ENCODE measurements around the gene CACNA2D3.

Gene CACNA2D3

GRCh38 chr3:54476891-54477290 lies 354.5 kb downstream of the CACNA2D3 start:
- H2AFZ ChIP-seq = no peak overlapping the region
- H3K4me3 ChIP-seq (ENCODE audit: low read depth, low read length) = no peak overlapping the region
- TF ChIP-seq, protein P1, sequence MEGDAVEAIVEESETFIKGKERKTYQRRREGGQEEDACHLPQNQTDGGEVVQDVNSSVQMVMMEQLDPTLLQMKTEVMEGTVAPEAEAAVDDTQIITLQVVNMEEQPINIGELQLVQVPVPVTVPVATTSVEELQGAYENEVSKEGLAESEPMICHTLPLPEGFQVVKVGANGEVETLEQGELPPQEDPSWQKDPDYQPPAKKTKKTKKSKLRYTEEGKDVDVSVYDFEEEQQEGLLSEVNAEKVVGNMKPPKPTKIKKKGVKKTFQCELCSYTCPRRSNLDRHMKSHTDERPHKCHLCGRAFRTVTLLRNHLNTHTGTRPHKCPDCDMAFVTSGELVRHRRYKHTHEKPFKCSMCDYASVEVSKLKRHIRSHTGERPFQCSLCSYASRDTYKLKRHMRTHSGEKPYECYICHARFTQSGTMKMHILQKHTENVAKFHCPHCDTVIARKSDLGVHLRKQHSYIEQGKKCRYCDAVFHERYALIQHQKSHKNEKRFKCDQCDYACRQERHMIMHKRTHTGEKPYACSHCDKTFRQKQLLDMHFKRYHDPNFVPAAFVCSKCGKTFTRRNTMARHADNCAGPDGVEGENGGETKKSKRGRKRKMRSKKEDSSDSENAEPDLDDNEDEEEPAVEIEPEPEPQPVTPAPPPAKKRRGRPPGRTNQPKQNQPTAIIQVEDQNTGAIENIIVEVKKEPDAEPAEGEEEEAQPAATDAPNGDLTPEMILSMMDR (IDR thresholded peaks at IDR 0.05) = no peak
- no peaks in the 10 kb centered on the region for H3K27me3 ChIP-seq (ENCODE audit: control insufficient read depth, insufficient read depth, low read length)
- H3K9ac ChIP-seq = no peak overlapping the region
- H3K27ac ChIP-seq = no peak overlapping the region
- H3K9me3 ChIP-seq (ENCODE audit: control insufficient read depth, low read length) = no peaks in the 10 kb centered on the region
- H3K4me1 ChIP-seq = no peaks in the 10 kb centered on the region
- no peaks in the 10 kb centered on the region for H3K36me3 ChIP-seq (ENCODE audit: control insufficient read depth, insufficient read depth, low read length)
- H3K4me2 ChIP-seq (ENCODE audit: low read length) = no peak overlapping the region
- H3K79me2 ChIP-seq = no peaks in the 10 kb centered on the region

- Histone ChIP-seq H3K36me3 (ENCODE audit: control insufficient read depth, insufficient read depth, low read length) (no peaks in the 10 kb centered on the region), H3K9me3 (ENCODE audit: control insufficient read depth, low read length) (no peaks in the 10 kb centered on the region), H3K27me3 (ENCODE audit: control insufficient read depth, insufficient read depth, low read length) (no peaks in the 10 kb centered on the region), H3K9ac (no peak overlapping the region), H2AFZ (no peak overlapping the region), H3K4me2 (ENCODE audit: low read length) (no peak overlapping the region), H3K27ac (no peak overlapping the region), H3K4me1 (no peaks in the 10 kb centered on the region), H3K79me2 (no peaks in the 10 kb centered on the region), H3K4me3 (ENCODE audit: low read depth, low read length) (no peak overlapping the region)
- TF ChIP-seq, protein P1 (IDR thresholded peaks at IDR 0.05) = no peak
Measured at GRCh38 chr3:54481606-54482365, 359.4 kb downstream of the CACNA2D3 start.

- Histone ChIP-seq H3K27me3 (ENCODE audit: control insufficient read depth, insufficient read depth, low read length) (no peaks in the 10 kb centered on the region), H3K36me3 (ENCODE audit: control insufficient read depth, insufficient read depth, low read length) (no peaks in the 10 kb centered on the region), H3K9me3 (ENCODE audit: control insufficient read depth, low read length) (no peaks in the 10 kb centered on the region), H3K9ac (no peak overlapping the region), H3K4me2 (ENCODE audit: low read length) (no peak overlapping the region), H3K79me2 (no peaks in the 10 kb centered on the region), H3K4me1 (no peaks in the 10 kb centered on the region), H3K27ac (no peak overlapping the region), H3K4me3 (ENCODE audit: low read depth, low read length) (no peak overlapping the region), H2AFZ (no peak overlapping the region)
- TF ChIP-seq, protein P1 (IDR thresholded peaks at IDR 0.05) = no peak
Measured at GRCh38 chr3:54484334-54484733, 362.0 kb downstream of the CACNA2D3 start.

GRCh38 chr3:54486317-54486716 lies 364.0 kb downstream of the CACNA2D3 start:
- Histone ChIP-seq H3K27ac (no peak overlapping the region), H2AFZ (no peak overlapping the region), H3K4me3 (ENCODE audit: low read depth, low read length) (no peak overlapping the region), H3K9ac (no peak overlapping the region), H3K4me2 (ENCODE audit: low read length) (no peak overlapping the region), H3K36me3 (ENCODE audit: control insufficient read depth, insufficient read depth, low read length) (no peaks in the 10 kb centered on the region), H3K27me3 (ENCODE audit: control insufficient read depth, insufficient read depth, low read length) (no peaks in the 10 kb centered on the region), H3K79me2 (no peaks in the 10 kb centered on the region), H3K9me3 (ENCODE audit: control insufficient read depth, low read length) (no peaks in the 10 kb centered on the region), H3K4me1 (no peaks in the 10 kb centered on the region)
- TF ChIP-seq, protein P1 (IDR thresholded peaks at IDR 0.05) = no peak

DNA sequence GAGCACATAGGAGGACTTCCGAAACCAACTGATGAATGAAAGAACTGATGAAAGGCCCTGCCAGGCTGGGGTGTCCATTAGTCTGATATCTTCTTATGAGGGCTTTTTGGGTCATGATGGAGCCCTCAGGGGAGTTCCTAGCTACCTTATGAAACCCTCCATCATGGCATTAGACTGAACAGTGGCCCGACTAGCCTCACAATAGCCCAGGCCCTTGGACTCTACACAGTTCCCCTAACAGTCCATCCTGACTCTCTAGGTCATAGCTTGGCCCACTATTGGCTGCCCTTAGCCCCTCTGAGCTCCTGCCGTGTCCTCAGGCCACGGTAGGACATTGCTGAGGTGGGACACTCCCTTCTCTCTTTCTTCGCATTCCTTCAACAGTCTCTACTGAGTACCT lies 365.9 kb downstream of the CACNA2D3 start:
- Histone ChIP-seq H3K9me3 (ENCODE audit: control insufficient read depth, low read length) (no peaks in the 10 kb centered on the region), H3K4me2 (ENCODE audit: low read length) (no peak overlapping the region), H3K36me3 (ENCODE audit: control insufficient read depth, insufficient read depth, low read length) (no peaks in the 10 kb centered on the region), H3K4me3 (ENCODE audit: low read depth, low read length) (no peak overlapping the region), H3K79me2 (no peaks in the 10 kb centered on the region), H3K27me3 (ENCODE audit: control insufficient read depth, insufficient read depth, low read length) (no peaks in the 10 kb centered on the region), H3K9ac (no peak overlapping the region), H3K4me1 (no peaks in the 10 kb centered on the region), H2AFZ (no peak overlapping the region), H3K27ac (no peak overlapping the region)
- TF ChIP-seq, protein P1 (IDR thresholded peaks at IDR 0.05) = no peak

Measured in parathyroid adenoma (tissue), 2 donors.